GM19463 (cell line): ENCODE results near the gene LKAAEAR1.
"Not testable (repeated sequence)": the region's sequence is repeated elsewhere in the genome, so short reads cannot be mapped to it uniquely, and the experiment has no call there.

ENCODE experiments used
- ATAC-seq: cut with Tn5 transposase; IDR thresholded peaks from one replicate; pipeline ENCODE4 v1.9.1; 2021; ENCODE audit warnings: mild to moderate bottlenecking, moderate library complexity; ENCODE audit not compliant: unreplicated experiment

LKAAEAR1 gene, protein sequence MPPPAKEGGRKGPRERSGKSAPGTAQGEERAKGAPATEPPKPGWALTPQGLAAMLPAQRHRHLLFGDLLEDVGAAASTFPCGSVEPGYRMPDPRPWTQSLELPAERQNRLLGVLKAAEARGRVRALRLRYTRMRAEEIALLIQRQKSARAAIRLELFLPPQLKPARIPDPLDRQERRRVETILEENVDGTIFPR

DNA sequence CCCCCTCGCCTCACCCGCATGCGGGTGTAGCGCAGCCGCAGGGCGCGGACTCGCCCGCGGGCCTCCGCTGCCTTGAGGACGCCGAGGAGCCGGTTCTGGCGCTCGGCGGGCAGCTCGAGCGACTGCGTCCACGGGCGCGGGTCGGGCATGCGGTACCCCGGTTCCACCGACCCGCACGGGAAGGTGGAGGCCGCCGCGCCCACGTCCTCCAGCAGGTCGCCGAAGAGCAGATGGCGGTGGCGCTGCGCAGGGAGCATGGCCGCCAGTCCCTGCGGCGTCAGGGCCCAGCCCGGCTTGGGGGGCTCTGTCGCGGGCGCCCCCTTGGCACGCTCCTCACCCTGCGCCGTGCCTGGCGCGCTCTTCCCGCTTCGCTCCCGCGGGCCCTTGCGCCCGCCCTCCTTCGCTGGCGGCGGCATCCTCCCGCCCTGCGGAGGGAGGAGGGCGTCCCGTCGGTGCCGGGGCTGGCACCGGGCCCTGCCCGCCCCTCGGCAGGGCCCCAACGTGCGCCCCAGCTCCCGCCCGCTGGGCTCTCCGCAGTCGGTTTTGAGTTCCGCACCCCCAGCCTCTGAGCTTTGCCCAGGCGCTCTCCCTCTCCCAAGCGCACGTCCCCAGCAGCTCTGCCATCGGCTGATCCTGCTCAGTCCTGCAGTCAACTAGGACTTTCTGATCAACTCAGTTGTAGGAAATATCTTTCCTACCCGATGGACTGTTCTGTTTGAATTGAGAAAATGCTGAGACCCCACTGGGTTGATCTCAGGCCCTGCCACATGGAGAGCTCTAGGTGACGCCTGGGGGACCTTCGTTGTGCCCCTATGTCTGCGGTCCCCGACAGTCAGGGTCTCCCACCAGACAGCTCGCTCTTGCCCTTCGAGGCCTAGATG, at the start of gene LKAAEAR1:
TSS of gene LKAAEAR1 (minus strand) at position 595 of the 881 bp plus-strand sequence. CDS start at position 416, 179 bp downstream.
- ATAC-seq = no peak

DNA sequence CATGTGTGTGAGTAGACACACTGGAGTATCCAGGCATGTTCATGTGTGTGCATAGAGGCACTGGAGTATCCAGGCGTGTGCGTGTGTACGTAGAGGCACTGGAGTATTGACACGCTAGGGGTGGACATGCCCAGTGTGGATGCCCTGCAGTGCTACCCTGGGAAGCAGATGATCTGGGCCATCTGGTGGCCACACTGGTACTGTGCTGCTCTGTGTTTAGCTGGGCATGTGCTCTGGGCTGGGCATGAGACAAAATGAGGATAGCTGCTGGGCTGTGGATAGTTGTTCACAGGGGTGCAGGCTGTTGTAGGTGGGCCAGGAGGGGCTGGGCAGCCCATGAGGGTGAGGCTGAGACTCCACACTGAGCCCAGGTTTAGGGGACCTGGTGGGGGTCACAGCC, 47.2 kb upstream of the LKAAEAR1 start:
- no peak for ATAC-seq

DNA sequence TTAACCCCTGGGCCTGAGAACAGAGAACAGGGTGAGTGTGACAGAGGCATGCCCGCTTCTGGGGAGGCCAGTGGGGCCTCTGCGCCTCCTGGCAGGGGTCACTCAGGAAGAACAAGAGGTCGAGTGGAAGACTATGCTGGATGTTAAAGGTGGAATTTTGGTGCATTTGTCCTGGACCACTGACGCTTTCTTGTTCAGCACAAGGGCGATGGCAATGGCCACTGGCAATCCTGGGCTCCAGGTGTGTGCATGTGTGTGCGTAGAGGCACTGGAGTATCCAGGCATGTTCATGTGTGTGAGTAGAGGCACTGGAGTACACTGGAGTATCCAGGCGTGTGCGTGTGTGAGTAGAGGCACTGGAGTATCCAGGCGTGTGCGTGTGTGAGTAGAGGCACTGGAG, 46.7 kb upstream of the LKAAEAR1 start:
- ATAC-seq = no peak

DNA sequence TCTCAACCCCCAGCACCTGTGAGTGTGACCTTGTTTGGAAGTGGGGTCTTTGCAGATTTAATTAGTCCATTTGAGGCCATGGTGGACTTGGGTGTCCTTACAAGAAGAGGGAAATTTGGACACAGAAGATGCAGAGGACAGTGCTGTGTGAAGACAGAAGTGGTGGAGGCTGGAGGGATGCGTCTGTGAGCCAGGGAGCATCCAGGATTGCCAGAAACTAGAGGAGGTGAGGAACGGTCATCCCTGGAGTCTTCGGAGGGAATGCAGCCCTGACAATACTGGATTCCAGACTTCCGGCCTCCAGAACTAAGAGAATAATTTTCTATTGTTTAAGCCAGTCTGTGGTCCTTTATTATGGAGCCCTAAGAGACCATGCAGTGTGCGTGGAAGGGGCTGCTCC, 46.1 kb upstream of the LKAAEAR1 start:
- ATAC-seq = no peak

DNA sequence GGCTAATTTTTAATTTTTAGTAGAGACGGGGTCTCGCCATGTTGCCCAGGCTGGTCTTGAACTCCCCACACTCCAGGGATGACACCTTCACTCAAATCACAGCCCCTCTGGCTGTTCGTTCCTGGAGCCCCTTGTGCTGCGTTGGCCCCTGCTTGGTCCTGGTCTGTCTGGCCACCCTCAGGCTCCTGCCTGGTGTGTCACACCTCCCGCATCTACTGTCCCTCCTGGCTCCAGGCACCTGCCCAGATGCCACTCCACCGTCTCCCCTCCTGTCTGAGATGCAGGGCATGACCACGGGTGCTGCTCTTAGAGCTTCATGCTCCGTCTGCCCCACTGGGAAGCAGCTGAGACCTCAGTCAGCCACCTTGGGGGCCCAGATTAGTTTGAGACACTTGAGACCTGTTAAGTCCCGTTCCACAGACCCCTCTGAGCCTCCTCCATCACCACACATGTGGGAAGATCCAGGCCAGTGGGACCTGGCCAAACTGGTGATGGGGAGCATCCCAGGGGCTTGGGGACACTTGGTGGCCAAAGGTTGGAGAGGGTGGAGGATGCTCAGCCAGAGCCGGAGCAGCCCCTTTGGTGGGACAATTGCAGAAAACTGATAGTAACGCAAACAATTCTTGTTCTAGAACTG, 45.1 kb upstream of the LKAAEAR1 start:
- no peak for ATAC-seq

DNA sequence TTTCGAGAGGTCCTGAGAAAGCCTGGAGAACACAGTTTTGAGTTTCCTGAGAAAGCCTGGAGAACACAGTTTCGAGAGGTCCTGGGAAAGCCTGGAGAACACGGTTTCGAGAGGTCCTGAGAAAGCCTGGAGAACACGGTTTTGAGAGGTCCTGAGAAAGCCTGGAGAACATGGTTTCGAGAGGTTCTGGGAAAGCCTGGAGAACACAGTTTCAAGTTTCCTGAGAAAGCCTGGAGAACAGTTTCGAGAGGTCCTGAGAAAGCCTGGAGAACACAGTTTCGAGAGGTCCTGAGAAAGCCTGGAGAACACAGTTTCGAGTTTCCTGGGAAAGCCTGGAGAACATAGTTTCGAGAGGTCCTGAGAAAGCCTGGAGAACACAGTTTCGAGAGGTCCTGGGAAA, 39.3 kb upstream of the LKAAEAR1 start:
- not testable (repeated sequence) for ATAC-seq

DNA sequence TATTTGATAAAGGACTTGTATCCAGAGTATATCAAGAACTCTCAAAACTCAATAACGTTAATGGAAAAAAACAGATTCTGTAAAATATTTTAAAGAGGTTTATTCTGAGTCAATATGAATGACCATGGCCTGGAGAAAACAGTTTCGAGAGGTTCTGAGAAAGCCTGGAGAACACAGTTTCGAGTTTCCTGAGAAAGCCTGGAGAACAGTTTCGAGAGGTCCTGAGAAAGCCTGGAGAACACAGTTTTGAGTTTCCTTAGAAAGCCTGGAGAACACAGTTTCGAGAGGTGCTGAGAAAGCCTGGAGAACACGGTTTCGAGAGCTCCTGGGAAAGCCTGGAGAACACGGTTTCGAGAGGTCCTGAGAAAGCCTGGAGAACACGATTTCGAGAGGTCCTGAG, 38.7 kb upstream of the LKAAEAR1 start:
- not testable (repeated sequence) for ATAC-seq

DNA sequence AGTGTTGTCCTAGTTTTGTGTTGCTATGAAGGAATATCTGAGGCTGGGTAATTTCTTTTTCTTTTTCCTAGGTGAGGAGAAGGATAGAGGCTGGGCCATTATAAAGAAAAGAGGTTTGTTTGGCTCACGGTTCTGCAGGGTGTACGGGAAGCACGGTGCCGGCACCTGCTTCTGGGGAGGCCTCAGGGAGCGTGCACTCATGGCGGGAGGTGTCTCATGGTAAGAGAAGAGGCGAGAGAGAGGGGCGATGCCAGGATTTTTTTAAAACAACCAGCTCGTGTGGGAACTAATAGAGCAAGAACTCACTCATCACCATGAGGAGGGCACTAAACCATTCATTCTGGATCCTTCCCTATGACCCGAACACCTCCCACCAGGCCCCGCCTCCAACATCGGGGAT, 37.4 kb upstream of the LKAAEAR1 start:
- no peak for ATAC-seq

DNA sequence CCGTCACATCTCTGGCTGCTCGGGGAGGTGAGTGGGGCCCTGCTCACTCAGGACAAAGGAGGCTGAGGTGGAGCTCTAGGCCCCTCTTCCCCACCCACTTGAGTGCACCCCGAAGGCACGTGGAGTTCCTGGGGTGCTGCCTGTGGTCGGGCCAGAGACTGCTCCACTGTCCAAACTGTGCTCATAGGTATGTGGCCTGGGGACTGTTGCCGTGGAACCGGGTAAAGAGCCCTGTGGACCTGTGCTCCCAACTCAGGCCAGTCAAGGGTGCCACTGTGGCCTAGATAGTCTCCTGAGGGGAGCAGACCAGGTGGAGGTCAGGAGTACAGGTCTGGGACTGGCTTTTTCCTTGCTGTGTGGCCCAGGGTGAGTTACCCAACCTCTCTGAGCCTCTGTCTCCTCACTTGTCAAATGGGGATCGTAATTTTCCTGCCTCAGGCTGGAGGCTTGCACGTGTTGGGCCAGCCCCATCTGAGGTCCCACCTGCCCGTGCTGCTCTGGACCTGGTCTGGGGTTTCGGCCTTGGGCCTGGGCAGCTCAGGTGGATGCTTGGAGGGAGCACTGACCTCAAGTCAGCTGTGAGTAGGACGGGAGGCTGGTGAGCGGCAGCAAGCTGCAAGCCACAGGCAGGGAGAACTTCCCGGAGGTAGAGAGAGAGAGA, 35.6 kb upstream of the LKAAEAR1 start:
- ATAC-seq = no peak

DNA sequence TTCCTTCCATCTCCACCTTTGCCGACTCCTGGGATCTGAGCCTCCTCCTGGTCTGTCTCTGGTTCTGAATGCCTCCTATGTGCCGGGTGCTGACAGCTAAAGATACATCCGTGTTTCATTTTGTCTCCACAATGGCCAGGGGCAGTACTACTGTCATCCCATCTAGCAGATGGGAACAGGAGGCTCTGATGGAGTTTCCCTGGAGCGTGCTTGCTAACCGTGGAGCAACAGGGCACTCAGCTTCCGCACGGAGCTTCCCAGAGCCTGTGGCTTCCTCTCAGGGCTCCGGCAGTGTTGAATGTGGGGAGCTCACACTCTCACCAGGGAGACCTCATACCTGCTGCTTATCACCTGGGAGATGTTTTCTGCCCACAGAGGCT, 35.1 kb upstream of the LKAAEAR1 start:
- no peak for ATAC-seq

DNA sequence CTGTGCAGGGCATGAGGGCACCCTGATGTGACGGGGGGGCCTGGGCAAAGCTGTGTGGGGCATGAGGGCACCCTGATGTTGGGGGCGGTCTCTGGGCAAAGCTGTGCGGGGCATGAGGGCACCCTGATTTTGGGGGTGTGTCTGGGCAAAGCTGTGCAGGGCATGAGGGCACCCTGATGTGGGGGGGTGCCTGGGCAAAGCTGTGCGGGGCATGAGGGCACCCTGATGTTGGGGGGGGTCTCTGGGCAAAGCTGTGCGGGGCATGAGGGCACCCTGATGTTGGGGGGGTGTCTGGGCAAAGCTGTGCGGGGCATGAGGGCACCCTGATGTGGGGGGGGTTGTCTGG, 33.2 kb upstream of the LKAAEAR1 start:
- ATAC-seq = not testable (repeated sequence)

DNA sequence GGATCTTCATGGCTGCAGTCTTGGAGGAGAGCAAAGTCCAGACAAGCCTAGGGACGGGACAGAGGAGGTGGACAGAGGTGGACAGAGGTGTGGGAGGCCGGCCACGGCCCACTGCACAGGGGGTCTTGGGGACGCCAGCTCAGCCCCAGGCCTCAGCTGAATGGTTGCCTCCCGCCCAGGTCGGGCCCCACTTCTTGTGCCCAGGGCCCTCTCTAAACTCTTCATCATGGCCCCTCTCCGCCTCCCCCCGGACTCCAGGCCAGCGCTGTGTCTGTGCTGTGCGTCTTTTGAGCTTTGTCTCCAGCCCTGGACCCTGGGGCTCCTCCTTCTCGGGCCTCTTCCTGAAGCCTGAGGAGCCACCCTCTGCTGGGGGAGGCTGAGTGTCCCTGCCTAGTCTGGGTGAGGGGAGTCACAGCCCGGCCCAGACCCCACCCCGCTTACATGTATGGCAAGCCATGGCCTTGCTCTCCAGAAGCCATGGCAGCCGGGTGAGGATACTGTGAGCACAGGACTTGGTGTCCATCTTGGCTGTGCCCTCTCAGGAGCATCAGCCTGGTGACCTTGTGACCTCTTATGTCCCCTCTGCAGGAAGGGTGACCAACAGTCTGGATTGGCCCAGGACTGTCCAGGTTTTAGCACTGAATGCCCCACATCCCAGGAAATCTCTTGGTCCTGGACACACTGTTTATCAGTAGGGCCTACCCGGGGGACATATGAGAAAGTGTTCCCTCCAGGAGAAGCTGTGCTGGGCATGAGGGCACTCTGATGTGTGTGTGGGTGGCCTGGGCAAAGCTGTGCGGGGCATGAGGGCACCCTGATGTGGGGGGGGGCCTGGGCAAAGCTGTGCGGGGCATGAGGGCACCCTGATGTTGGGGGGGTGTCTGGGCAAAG, 32.6 kb upstream of the LKAAEAR1 start:
- ATAC-seq = no peak

DNA sequence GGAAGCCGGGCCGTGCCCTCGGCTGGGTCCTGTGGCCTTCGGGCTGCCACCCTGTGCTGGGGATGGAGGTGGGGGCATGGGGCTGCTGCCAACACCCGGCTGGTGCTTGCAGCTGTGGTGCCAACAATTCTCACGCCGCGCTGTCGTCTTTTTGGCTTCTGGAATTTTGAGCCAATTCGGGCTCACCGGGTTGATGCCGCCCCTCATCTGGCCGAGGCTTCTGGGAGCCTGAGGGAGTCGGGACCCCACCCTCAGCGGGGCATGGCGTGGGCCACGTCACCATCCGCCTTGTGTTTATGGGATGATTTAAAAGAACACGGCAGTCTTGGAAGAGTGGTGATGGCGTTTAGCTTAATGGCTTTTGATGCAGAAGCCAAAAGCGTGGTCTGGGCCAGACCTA, 31.8 kb upstream of the LKAAEAR1 start:
- no peak for ATAC-seq

DNA sequence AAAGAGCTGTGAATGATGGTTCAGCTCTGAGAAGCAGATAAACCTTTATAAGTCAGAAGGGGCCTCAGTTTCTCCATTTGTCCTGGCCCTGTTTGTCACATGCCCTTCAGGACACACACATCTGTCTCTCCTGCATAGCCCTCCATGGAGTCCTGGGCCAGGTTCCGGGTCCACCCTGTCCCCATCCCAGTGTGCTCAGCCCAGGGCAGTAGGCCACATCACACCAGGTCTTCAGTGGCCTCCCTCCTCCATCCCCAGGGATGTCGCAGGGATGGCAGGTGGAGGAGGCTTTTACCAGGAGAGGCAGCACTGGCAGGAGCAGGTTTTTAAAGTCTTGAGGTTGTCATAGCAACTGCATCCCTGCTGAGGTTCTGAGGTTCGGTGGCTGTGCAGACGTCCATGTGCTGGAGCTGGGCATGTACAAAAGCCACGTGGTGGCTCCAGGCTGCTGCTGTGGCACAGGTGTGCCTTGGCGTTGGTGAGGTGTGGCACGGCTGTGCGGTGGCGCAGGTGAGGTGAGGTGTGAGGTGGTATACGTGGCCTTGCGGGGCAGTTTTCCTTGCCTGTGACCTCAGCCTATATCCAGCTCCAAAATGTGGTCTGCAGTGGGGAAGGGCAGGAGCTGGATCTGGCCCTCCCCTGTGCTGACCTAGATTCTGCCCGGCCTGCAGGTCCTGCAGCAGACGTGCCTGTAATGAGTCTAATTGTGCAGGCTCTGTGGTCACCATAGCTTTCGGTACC, 31.1 kb upstream of the LKAAEAR1 start:
- no peak for ATAC-seq

DNA sequence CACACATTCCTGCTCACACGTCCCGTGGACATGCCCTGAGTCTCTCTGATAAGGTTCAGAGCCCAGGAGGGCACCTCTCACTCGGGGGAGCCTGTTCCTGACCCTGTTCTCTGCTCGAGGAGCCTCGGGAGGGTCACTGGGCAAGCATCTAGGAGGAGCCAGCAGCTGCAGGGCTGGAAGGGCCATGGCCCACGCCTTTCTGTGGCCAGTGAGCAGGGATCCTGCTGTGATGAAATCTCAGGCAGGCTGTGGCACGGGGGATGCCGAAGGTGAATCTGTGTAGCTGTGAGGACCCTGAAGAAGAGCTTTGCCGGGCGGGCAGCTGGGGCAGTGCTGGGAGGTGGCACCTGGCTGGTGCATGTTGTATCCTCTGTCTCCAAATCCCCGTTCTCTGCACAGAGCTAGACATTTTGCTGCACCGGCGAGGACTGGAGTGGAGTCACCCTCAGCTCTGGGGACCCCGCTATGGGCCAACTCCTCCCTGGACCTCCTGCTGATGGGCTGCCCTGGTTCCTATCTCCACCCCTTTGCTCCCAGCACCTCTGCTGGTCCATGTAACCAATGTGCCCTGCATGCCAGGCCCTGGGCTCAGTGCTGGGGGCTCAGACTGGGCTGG, 30.3 kb upstream of the LKAAEAR1 start:
- ATAC-seq = no peak

DNA sequence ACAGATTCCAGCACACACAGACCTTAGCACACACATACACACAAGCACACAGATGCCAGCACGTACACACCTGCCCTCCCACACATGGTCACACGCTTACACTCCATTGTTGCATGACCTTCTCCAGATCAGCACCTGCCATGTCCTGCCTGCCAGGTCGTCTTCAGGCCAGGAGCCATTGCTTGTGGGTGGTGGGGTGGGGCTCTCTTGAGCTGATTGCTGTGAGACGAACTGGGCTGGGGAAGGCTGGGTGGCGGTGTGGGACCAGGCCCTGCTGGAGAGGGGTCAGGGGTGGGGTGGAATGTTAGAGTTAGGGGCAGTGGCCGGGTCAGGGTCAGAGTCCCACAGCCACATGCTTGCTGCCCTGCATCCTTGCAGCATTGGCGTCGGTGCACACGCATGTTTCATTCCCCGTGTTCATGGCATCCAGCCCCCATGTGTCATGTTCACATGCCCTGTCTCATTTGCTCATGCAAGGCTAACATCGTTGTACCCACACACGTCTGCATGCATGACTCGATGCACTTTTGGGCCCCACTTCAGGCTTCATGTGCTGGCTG, 29.7 kb upstream of the LKAAEAR1 start:
- ATAC-seq = no peak

DNA sequence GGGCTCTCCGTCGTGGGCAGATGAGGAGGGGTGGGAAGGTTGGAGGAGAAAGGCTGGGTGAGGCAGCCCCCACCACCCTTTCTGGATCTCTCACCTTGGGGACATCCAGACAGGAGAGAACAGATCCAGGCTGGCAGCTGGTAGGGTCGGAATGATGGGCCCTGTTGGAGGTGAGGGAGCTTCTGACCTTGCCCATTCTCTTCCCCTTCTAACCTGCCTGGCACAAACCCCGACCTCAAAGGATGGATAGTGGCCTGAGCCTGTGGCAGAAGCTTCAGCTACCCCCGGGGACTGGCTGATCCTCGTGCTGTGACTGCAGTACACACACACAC, 29.2 kb upstream of the LKAAEAR1 start:
- ATAC-seq = no peak

DNA sequence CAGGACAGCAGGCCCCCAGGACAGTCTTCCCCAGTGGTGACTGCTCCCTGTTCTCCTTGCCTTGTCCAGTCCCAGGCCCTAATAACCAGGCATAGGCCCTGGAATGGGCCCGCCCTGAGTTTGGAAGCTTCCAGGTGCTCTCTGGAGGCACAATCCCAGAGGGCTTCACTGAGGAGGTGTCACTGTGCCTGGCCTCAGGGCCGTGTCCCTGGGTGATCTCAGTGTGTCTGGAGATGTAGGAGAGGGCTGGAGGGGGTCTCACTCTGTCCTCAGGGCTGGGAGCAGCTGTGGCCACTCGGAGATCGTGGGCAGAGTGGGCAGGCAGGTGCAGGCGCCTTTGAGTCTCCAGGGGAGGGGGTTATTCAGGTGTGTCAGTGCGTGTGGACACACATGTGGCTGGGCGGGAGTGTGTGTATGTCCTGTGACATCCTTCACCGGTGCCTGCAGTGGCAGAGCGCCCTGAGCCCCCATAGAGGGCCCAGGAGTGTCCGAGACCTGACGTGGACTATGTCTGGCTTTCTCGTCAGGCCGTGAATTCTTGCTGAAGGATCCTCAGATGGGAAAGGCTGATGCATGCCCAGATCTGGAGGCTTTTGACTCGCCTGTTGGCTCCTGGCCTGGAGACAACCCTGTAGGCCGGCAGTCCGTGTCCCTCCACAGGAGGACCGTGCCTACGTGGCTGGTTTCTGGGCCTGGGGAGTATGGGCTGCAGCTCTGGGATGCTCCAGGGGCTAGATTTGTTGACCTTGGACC, 28.7 kb upstream of the LKAAEAR1 start:
- ATAC-seq = no peak
